ENCODE measurements around the gene OSBPL3.

Gene OSBPL3

GRCh38 chr7:24888653-24889052 is 91.3 kb downstream of the OSBPL3 start:
- no peak for DNase-seq

GRCh38 chr7:24885716-24886115 is 94.3 kb downstream of the OSBPL3 start:
- no peak for DNase-seq

DNA sequence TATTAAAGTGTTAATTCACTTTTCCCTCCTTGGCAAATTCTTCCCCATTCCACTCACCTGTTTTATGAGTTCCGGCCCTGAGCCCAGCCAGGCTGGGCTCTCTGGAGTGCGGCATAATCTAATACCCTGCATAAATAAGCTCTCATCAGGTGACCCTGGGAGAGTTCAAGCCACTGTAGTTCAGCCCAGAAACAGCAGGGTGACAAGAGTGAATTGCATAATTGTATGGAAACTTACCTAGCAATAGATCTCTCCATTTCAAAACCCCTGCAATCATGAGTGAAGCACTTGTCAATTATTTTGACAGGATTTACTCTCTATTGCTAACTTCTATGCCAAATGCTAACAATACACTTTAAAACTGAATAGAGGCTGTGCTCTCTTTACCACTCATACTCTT is 94.7 kb downstream of the OSBPL3 start:
- DNase-seq = no peak

DNA sequence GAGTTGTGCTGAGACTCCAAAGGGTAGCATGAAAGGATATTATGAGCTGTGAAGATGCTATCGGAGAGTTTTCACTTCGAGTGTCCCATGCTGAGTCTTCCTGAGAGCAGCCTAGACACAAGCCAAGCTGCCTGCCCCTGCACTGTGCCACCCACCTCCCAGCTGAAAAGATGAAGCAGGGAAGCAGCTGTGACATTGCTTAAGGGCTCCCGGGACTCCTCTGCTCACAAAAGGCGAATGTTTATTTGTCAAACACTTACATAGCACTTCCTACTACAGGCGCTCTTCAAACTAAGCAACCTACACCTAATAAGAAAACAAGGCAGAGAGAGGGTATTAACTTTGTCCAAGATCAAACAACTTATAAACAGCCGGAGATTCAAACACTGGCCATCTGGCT is 95.6 kb downstream of the OSBPL3 start:
- DNase-seq = no peak

DNA sequence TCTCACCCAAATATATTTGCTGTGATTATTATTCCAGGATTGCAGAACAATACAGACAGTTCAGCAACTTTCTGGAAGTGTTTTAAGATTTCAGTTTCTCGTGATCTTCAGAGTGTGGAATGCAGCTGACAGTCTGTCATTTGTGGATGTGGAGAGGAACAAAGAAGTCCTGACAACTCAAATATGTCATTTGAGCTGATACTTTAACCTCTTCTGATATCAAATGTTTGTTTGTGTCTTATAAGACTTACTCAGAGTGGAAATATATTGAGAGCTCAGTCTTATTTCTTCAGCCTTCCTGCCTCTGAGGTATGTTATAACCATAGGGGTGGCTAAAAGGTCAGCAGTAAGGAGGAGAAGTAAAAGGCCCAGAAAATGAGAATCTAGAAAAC is 96.4 kb downstream of the OSBPL3 start:
- no peak for DNase-seq

GRCh38 chr7:24882989-24883621 is 96.9 kb downstream of the OSBPL3 start:
- DNase-seq = no peak

- DNase-seq = no peak
Observed at GRCh38 chr7:24881623-24882022, 98.4 kb downstream of the OSBPL3 start.

DNA sequence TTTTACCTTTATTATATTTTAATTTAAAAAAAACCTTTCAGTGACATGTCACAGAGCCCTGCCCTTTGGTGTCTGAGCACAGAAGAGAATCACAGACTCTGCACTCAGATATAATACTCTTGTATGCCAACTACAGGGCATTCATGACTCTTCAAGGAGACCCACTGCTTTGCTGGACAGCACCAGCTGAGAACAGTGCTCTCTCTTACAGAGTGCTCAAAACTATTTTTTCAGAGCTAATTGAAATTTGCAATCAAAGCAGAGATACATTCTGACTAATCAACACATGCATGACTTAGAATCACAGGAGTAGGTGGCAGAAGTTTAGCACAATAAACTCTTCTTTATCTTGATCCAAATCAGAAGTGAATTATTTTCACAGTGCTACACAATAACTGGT is 99.1 kb downstream of the OSBPL3 start:
- no peak for DNase-seq

DNA sequence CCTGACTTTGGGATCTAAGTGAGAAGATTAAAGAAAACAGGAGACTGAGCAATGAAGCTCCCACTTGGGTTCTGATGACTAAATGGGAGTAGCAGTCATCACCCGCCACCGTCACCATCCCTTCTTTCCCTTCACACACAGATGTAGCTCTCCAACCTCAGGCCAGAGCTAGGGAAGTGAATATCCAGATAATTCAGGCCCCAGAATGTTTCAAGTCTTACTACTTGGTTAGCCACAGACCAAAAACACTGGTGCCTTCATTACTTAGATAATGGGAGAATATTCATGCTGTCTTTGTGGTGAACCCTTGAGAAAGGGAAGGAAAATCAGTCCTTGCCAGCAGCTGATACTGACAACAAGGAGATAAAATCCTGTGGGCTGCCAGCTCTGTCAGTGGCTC is 100.7 kb downstream of the OSBPL3 start:
- no peak for DNase-seq

DNA sequence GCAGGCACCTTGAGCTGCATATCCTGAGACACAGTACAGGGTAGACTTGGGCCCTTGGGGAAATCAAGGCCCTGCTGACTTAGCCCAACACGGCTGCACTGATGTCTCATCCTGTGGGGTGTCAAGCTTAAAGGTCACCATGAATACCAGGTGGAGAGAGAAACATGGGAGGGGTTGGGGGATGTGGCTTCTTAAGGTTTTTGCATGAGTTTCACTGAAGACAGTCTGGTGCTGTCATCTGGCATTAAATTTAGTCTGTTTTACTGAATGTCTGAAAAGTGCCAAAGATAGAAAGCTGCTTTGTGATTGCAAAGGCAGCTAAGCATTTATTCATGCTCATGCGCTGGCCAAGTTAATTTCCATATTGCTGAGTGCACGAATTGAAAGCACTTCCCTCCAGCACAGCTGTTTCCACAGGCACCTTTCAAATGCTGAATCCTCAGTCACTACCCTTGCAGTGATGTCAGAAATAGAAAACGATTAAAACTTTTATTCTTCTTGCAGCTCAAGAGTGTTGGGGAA is 102.1 kb downstream of the OSBPL3 start:
- no peak for DNase-seq

GRCh38 chr7:24874791-24875190 is 105.2 kb downstream of the OSBPL3 start:
- no peak for DNase-seq

DNA sequence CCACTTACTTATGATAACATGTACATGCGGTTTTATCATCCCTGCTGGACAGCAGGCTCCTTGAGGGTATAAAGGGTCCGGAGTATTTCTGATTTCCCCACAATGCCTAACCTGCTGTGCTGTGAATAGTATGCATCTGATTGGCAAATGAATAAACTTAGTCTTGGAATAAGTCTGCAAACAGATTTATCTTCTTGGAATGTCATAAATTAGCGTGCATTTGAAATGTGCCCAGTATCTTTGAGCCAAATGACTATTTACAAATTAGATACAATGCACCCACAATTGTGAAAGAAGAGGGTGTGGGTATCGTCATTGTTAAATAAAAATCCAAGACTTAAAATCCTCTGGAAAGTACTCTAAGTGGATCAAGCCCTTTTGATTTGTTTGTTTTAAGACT is 106.0 kb downstream of the OSBPL3 start:
- no peak for DNase-seq

DNA sequence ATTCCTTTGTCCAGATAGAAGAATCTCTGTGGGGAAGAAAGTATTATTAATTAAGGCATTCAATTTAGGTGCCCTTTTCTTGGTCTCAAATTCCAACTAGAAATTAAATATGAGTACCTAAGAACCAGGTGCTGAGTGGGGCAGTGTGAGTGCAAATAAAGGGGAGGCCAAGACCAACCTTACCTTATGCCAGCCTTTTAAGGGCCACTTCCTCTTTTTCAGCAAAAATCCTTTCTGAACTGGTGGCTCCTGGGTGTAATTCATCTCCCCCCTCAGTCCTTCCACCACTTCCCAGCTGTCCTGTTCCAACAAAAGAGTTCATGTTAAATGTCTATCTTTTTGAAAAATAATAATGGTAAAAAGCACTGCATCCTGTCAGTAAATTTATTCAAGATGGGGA is 108.2 kb downstream of the OSBPL3 start:
- no peak for DNase-seq

DNA sequence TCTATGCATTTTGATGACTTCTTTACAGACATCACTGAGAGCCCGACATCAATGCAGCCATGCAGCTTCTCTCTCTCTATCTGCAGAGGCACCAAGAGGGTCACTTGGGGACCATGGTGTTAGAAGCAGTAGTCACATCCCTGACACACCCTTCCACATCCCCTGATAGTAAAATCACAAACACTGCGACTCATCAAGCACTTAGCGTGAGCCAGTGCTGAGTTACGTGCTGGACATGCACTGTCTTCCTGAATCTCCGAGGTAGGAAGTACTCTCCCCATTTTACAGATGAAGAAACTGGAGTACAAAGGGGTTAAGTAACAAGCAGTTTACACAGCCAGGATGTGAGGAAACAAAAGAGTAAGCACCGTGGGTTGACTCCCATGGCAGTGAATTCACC is 109.2 kb downstream of the OSBPL3 start:
- DNase-seq = no peak

DNA sequence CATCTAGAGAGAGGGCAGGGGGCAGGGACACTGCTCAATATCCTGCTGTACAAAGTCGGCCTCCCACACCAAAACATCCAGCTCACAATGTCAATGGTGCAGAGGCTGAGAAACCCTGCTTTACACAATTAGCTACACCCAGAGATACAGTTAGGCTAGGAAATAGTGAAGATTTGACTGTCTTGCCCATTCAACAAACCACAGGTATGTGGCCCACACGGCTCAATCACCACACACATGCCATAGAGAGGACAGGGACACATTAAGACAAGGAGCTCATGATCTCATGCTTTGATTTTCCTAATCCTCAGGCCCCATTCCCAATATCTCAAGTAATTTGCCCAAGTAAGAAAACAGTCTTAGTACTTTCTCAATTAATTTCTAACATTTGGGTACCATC is 110.4 kb downstream of the OSBPL3 start:
- DNase-seq = no peak

- no peak for DNase-seq
Observed at GRCh38 chr7:24868741-24869140, 111.2 kb downstream of the OSBPL3 start.

- no peak for DNase-seq
Observed at GRCh38 chr7:24866004-24866615, 113.9 kb downstream of the OSBPL3 start.

DNA sequence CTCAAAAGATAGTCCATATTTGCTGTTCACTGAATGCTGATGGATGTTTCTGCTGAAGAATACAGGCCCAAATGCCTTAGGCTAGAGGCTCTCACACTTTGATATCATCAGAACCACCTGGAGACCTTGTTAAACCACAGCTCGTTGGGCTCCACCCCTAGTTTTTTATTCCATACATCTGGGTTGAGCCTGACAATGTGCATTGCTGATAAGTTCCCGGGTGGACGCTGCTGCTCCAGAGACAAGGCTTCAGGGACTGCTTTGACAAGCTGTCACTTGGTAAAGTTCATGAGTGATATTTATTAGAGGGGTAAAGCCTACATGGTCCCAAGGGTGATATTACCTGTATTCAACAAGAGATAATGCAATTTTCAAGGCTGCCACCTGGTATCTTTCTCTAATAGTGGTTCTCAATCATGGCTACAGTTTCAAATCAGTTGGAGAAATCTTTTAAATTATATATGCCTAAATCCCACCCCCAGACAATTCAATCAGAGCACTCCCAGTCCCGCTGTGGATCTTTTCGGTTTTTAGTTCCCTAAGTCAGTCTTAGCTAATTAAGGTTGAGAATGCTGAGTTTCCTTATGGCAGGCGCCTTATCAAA is 115.7 kb downstream of the OSBPL3 start:
- no peak for DNase-seq

GRCh38 chr7:24863626-24864025 is 116.4 kb downstream of the OSBPL3 start:
- no peak for DNase-seq

- DNase-seq = no peak
Observed at GRCh38 chr7:24862461-24862860, 117.5 kb downstream of the OSBPL3 start.

DNA sequence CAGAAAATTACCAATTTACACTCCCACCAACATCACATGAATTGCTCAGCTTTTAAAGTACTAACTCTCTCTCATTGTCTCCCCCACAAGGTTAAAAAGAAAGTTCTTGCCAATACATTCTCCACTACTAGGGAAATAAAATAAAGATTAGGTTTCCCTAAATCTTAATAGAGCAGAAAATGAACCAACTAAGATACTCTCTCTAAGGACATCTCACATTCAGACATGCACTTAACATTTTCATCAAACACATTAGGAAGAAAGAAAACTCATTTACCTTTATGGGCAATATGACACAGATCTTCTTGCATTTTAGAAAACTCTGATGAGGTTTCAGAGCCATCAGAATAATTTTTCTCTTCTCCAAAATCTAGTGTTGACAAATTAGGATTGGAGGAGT is 118.6 kb downstream of the OSBPL3 start:
- DNase-seq = no peak

- DNase-seq = no peak
Observed at GRCh38 chr7:24860611-24861010, 119.4 kb downstream of the OSBPL3 start.

GRCh38 chr7:24858108-24858977 is 121.6 kb downstream of the OSBPL3 start:
- no peak for DNase-seq

- DNase-seq = no peak
Observed at GRCh38 chr7:24857623-24858022, 122.4 kb downstream of the OSBPL3 start.
